ENCODE results near the gene GFER.
"Not testable (repeated sequence)": the region's sequence is repeated elsewhere in the genome, so short reads cannot be mapped to it uniquely, and the experiment has no call there.

Gene GFER

GRCh38 chr16:2008631-2009163, 24.7 kb downstream of the GFER start:
- no peak for TF ChIP-seq CTCF (IDR thresholded peaks at IDR 0.05; ENCODE audit: low read depth, low read length)
- H3K4me3 ChIP-seq (ENCODE audit: low read depth, low read length): peak overlapping the region; percentile 84

- peak overlapping the region; percentile 84 for H3K4me3 ChIP-seq (ENCODE audit: low read depth, low read length)
- TF ChIP-seq CTCF (IDR thresholded peaks at IDR 0.05; ENCODE audit: low read depth, low read length): no peak
These were observed 25.2 kb downstream of the GFER start for GRCh38 chr16:2009164-2009711.

GRCh38 chr16:2009791-2010510, 26.0 kb downstream of the GFER start, which contains the start of gene ZNF598:
Gene ZNF598 (minus strand): TSS chr16:2009821.
- H3K4me3 ChIP-seq (ENCODE audit: low read depth, low read length): peak within 1 kb of the TSS; percentile 84

GRCh38 chr16:2011726-2012125, 27.7 kb downstream of the GFER start:
- not testable (repeated sequence) for H3K4me3 ChIP-seq (ENCODE audit: low read depth, low read length)

More at GRCh38 chr16:2009791-2010510, 26.0 kb downstream of the GFER start, which contains the start of gene ZNF598:
- no peak for TF ChIP-seq CTCF (IDR thresholded peaks at IDR 0.05; ENCODE audit: low read depth, low read length)

- H3K4me3 ChIP-seq (ENCODE audit: low read depth, low read length): no peak overlapping the region
- TF ChIP-seq CTCF (IDR thresholded peaks at IDR 0.05; ENCODE audit: low read depth, low read length): no peak
These were observed 29.5 kb downstream of the GFER start for GRCh38 chr16:2013527-2013926.

GRCh38 chr16:2015117-2015946, 31.3 kb downstream of the GFER start:
- no peak overlapping the region for H3K4me3 ChIP-seq (ENCODE audit: low read depth, low read length)
- no peak for TF ChIP-seq CTCF (IDR thresholded peaks at IDR 0.05; ENCODE audit: low read depth, low read length)

- TF ChIP-seq CTCF (IDR thresholded peaks at IDR 0.05; ENCODE audit: low read depth, low read length): no peak
- no peak overlapping the region for H3K4me3 ChIP-seq (ENCODE audit: low read depth, low read length)
These were observed 31.9 kb downstream of the GFER start for GRCh38 chr16:2015947-2016208.
